Measurements from ENCODE around the gene FUOM. TPM values are rescaled to one million over a fixed set of nuclear protein-coding genes. Genes with fewer than 3 reads are reported as not detected.

Gene FUOM
- total RNA-seq, 1 experiment from 2014 or later = 41.8 TPM

- Histone ChIP-seq H2BK5ac (ENCODE audit: insufficient read length, low read length) (no peak overlapping the region), H2BK20ac (ENCODE audit: low read depth, low read length, poor library complexity, severe bottlenecking) (no peak overlapping the region), H4K91ac (ENCODE audit: insufficient read length, low read depth, low read length) (no peak overlapping the region), H3K23ac (ENCODE audit: insufficient read length, low read depth, low read length) (no peak overlapping the region), H3K18ac (ENCODE audit: insufficient read length, low read depth, low read length) (peak overlapping the region; percentile 15), H4K8ac (replicated peaks; ENCODE audit: insufficient read length, low read depth, low read length) (no peak overlapping the region), H3K23me2 (ENCODE audit: insufficient read length, low read depth, low read length, poor library complexity, severe bottlenecking) (no peaks in the 10 kb centered on the region), H3K4me2 (ENCODE audit: insufficient read depth, insufficient read length, low read length) (no peak overlapping the region), H3T11ph (ENCODE audit: low read length) (no peak overlapping the region), H4K20me1 (ENCODE audit: control insufficient read depth, insufficient read depth, insufficient read length) (no peaks in the 10 kb centered on the region), H2AFZ (ENCODE audit: low read length) (no peak overlapping the region), H2BK120ac (ENCODE audit: low read depth, low read length, poor library complexity, severe bottlenecking) (no peak overlapping the region), H3K4me1 (ENCODE audit: insufficient read depth, low read length) (no peaks in the 10 kb centered on the region), H2AK5ac (ENCODE audit: insufficient read length, low read length) (no peak overlapping the region), H3K9ac (ENCODE audit: extremely low read depth, insufficient read length, low read length) (no peak overlapping the region), H3K14ac (ENCODE audit: insufficient read depth, low read length) (no peak overlapping the region; the same call in 1 of the 2 replicates), H3K56ac (ENCODE audit: insufficient read length, low read depth, low read length) (no peak overlapping the region), H4K5ac (ENCODE audit: insufficient read length, low read depth, low read length) (no peak overlapping the region), H3K27ac (ENCODE audit: insufficient read length, low read depth, low read length) (no peak overlapping the region), H2BK12ac (ENCODE audit: insufficient read length, low read depth, low read length) (no peak overlapping the region), H3K79me2 (ENCODE audit: insufficient read depth, low read length) (no peaks in the 10 kb centered on the region), H3K4ac (ENCODE audit: low read depth, low read length) (no peak overlapping the region), H2BK15ac (ENCODE audit: low read depth, low read length) (no peak overlapping the region), H3K79me1 (ENCODE audit: insufficient read depth, low read depth, low read length, poor library complexity, severe bottlenecking) (no peaks in the 10 kb centered on the region), H3K9me3 (ENCODE audit: control insufficient read depth, low read depth, low read length) (no peaks in the 10 kb centered on the region), H3K27me3 (ENCODE audit: insufficient read depth, low read length) (no peaks in the 10 kb centered on the region; the same call in 1 of the 2 replicates)
- Mint-ChIP-seq H3K9me3 (no peaks in the 10 kb centered on the region), H3K27ac (no peak overlapping the region), H3K4me1 (peaks cover 2 to 15% of the 10 kb centered on the region in 2 experiments; a peak in 2 of 4 replicates), H3K27me3 (ENCODE audit: low read depth) (peaks cover 5% of the 10 kb centered on the region), H3K4me3 (no peak overlapping the region), H3K36me3 (ENCODE audit: insufficient read depth in 1 of 3, low read depth in 3 of 3) (peaks cover 0 to 3% (median 3%) of the 10 kb centered on the region in 3 experiments; a peak in 1 of 7 replicates)
- TF ChIP-seq, protein P1, sequence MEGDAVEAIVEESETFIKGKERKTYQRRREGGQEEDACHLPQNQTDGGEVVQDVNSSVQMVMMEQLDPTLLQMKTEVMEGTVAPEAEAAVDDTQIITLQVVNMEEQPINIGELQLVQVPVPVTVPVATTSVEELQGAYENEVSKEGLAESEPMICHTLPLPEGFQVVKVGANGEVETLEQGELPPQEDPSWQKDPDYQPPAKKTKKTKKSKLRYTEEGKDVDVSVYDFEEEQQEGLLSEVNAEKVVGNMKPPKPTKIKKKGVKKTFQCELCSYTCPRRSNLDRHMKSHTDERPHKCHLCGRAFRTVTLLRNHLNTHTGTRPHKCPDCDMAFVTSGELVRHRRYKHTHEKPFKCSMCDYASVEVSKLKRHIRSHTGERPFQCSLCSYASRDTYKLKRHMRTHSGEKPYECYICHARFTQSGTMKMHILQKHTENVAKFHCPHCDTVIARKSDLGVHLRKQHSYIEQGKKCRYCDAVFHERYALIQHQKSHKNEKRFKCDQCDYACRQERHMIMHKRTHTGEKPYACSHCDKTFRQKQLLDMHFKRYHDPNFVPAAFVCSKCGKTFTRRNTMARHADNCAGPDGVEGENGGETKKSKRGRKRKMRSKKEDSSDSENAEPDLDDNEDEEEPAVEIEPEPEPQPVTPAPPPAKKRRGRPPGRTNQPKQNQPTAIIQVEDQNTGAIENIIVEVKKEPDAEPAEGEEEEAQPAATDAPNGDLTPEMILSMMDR (conservative IDR thresholded peaks at IDR 0.05) = peak; percentile 35
- no CpG with 5 or more reads among the region's 24 CpGs for WGBS (ENCODE audit: extremely low coverage, insufficient read length, low lambda C conversion rate)
- no peak for DNase-seq
These were observed 6.2 kb downstream of the FUOM start for GRCh38 chr10:133351408-133352318.
